ENCODE data around the gene SPATS2L.

Gene SPATS2L

GRCh38 chr2:200446612-200447011 lies 140.1 kb downstream of the SPATS2L start:
- DNase-seq (ENCODE audit: low read depth), result no peak
- TF ChIP-seq CTCF (IDR thresholded peaks at IDR 0.05; ENCODE audit: control insufficient read depth, extremely low read depth, insufficient read depth), result no peak
- no peak overlapping the region for H3K4me3 ChIP-seq (ENCODE audit: low read depth, low read length)

- H3K4me3 ChIP-seq (ENCODE audit: low read depth, low read length), result no peak overlapping the region
- DNase-seq (ENCODE audit: low read depth), result no peak
- TF ChIP-seq CTCF (IDR thresholded peaks at IDR 0.05; ENCODE audit: control insufficient read depth, extremely low read depth, insufficient read depth), result no peak
Measured at GRCh38 chr2:200447139-200447855, 140.8 kb downstream of the SPATS2L start.

- no peak for TF ChIP-seq CTCF (IDR thresholded peaks at IDR 0.05; ENCODE audit: control insufficient read depth, extremely low read depth, insufficient read depth)
- no peak overlapping the region for H3K4me3 ChIP-seq (ENCODE audit: low read depth, low read length)
- DNase-seq (ENCODE audit: low read depth), result no peak
Measured at GRCh38 chr2:200448455-200448854, 142.0 kb downstream of the SPATS2L start.

GRCh38 chr2:200449149-200449548 lies 142.7 kb downstream of the SPATS2L start:
- no peak for TF ChIP-seq CTCF (IDR thresholded peaks at IDR 0.05; ENCODE audit: control insufficient read depth, extremely low read depth, insufficient read depth)
- H3K4me3 ChIP-seq (ENCODE audit: low read depth, low read length), result no peak overlapping the region
- no peak for DNase-seq (ENCODE audit: low read depth)

GRCh38 chr2:200450288-200450687 lies 143.8 kb downstream of the SPATS2L start:
- DNase-seq (ENCODE audit: low read depth), result no peak
- no peak for TF ChIP-seq CTCF (IDR thresholded peaks at IDR 0.05; ENCODE audit: control insufficient read depth, extremely low read depth, insufficient read depth)
- H3K4me3 ChIP-seq (ENCODE audit: low read depth, low read length), result no peak overlapping the region

GRCh38 chr2:200451511-200451910 lies 145.0 kb downstream of the SPATS2L start:
- no peak overlapping the region for H3K4me3 ChIP-seq (ENCODE audit: low read depth, low read length)
- TF ChIP-seq CTCF (IDR thresholded peaks at IDR 0.05; ENCODE audit: control insufficient read depth, extremely low read depth, insufficient read depth), result no peak
- no peak for DNase-seq (ENCODE audit: low read depth)

GRCh38 chr2:200452377-200452776 lies 145.9 kb downstream of the SPATS2L start:
- DNase-seq (ENCODE audit: low read depth), result no peak
- no peak overlapping the region for H3K4me3 ChIP-seq (ENCODE audit: low read depth, low read length)
- TF ChIP-seq CTCF (IDR thresholded peaks at IDR 0.05; ENCODE audit: control insufficient read depth, extremely low read depth, insufficient read depth), result no peak

Measured in LNCaP clone FGC (cell line).